DMS79 treated with DMSO at 0.1 percent for 48 hours (cell line): ENCODE results near the gene USP2.

Experiments used
- DNase-seq: peaks from one replicate; lab custom pipeline; 2025; lab: John Stamatoyannopoulos, UW

USP2 gene

GRCh38 chr11:119363851-119364590, 17.5 kb downstream of the USP2 start:
- DNase-seq: peak; percentile 43

- DNase-seq: peak; percentile 20
Observed at GRCh38 chr11:119363081-119363850, 18.2 kb downstream of the USP2 start.

GRCh38 chr11:119362741-119363080, 18.8 kb downstream of the USP2 start:
- peak; percentile 27 for DNase-seq

- peak; percentile 42 for DNase-seq
Observed at GRCh38 chr11:119361941-119362725, 19.4 kb downstream of the USP2 start.

GRCh38 chr11:119361056-119361787, 20.3 kb downstream of the USP2 start:
- peak; percentile 98 for DNase-seq

GRCh38 chr11:119359365-119360214, 21.9 kb downstream of the USP2 start:
- no peak for DNase-seq

- no peak for DNase-seq
Observed at GRCh38 chr11:119357074-119357473, 24.4 kb downstream of the USP2 start.

GRCh38 chr11:119356349-119357031, 25.0 kb downstream of the USP2 start:
- no peak for DNase-seq

- no peak for DNase-seq
Observed at GRCh38 chr11:119355091-119355843, 26.2 kb downstream of the USP2 start.

- DNase-seq: peak; percentile 95
Observed at GRCh38 chr11:119352857-119353260, 28.6 kb downstream of the USP2 start.

- no peak for DNase-seq
Observed at GRCh38 chr11:119351232-119351631, 30.3 kb downstream of the USP2 start.

GRCh38 chr11:119350302-119350701, 31.2 kb downstream of the USP2 start:
- DNase-seq: no peak

- no peak for DNase-seq
Observed at GRCh38 chr11:119347940-119348605, 33.4 kb downstream of the USP2 start.

- no peak for DNase-seq
Observed at GRCh38 chr11:119347242-119347641, 34.2 kb downstream of the USP2 start.

- no peak for DNase-seq
Observed at GRCh38 chr11:119346605-119347004, 34.9 kb downstream of the USP2 start, which contains the start of gene MFRP. Gene MFRP (minus strand): TSS chr11:119346705. CDS start chr11:119346513, 192 bp downstream.

- no peak for DNase-seq
Observed at GRCh38 chr11:119345685-119346084, 35.8 kb downstream of the USP2 start.

- DNase-seq: no peak
Observed at GRCh38 chr11:119344291-119345010, 37.0 kb downstream of the USP2 start.

- no peak for DNase-seq
Observed at GRCh38 chr11:119343726-119344125, 37.8 kb downstream of the USP2 start.
